DMS53 treated with DMSO at 0.1 percent for 48 hours (cell line): ENCODE results near the gene PSMB10.
"Not testable (repeated sequence)": the region's sequence is repeated elsewhere in the genome, so short reads cannot be mapped to it uniquely, and the experiment has no call there.

ENCODE experiments used
- DNase-seq: peaks from one replicate; lab custom pipeline; 2025; ENCODE audit not compliant: unreplicated experiment; lab: John Stamatoyannopoulos, UW

Gene PSMB10

DNA sequence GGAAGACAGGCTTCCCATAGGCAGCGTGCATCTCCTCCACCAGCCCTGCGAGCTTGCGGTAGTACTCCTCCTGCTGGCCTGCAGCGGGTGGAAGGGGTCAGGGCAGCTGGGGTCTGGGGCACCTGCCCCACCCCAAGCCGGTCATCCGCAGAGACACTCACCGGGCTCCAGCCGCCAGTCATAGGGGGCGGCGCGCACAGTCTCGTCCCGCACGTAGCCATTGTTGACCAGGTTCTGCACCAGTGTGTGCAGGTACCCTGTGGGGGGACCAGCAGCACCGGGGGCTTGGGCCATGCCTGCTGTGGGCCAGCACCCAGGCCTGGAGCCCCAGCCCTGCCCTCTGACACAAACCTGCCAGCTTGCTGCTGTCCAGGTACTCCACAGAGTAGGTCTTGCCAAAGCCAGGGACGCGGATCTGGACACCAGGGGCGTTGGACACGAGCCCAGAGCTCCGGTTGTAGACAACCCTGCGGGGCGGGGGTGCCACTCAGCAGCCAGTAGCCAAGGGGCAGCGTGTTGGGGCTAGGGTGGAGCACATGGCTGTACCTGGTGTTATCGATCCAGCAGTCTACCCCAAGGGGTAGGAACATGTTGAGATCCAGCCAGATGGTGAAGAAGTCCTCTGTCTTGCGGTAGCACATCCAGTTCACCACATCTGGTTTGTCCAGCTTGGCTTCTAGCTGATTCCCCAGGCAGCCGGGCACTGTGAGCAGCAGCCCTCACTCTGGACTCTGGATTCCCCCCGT, 6.0 kb upstream of the PSMB10 start:
- no peak for DNase-seq

DNA sequence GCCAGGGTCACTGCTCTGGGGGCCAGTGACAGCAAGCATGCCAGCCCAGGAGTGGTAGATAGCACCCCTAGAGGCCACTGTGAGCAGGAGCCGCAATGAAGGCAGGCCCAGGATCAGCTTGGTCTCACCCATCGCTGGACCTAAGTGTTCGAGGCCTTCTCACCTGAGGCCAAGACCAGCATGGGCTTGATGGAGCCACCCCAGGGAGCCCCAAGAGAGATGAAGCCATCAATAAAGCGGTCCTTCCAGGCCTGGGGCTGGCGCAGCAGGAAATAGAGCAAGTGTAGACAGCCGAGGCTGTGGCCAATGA, 5.5 kb upstream of the PSMB10 start:
- DNase-seq, result no peak

DNA sequence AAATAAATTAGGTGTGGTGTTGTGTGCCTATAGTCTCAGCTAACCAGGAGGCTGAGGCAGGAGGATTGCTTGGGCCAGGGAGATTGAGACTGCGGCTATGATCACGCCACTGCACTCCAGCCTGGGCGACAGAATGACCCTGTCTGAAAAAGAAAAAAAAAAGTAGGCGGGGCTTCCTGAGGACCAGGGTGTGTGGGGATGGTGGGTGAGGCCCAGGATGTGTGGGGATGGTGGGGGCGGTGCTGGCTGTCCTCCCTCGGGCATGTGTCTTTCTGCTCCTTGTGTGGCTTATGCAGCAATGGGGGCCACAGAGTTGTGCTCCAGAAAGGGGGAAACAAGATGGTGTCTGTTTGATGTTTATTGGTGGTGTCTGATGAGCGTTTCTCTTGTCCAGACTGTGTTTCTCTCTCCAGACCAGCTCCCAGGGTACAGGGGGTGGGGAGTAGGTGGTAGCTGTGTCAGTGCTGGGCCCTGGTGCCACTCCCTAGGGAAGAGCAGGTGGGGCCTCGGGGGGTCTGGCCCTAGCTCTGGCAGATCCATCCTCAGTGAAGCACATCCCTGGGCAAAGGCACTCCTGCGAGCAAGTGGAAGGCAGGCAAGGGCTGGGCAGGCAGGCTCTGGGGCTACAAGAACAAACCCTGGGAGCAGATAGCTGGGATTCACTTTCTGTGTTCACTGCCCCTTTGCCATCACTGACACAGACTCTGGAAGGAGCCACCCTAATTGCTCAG, 5.0 kb upstream of the PSMB10 start:
- no peak for DNase-seq

DNA sequence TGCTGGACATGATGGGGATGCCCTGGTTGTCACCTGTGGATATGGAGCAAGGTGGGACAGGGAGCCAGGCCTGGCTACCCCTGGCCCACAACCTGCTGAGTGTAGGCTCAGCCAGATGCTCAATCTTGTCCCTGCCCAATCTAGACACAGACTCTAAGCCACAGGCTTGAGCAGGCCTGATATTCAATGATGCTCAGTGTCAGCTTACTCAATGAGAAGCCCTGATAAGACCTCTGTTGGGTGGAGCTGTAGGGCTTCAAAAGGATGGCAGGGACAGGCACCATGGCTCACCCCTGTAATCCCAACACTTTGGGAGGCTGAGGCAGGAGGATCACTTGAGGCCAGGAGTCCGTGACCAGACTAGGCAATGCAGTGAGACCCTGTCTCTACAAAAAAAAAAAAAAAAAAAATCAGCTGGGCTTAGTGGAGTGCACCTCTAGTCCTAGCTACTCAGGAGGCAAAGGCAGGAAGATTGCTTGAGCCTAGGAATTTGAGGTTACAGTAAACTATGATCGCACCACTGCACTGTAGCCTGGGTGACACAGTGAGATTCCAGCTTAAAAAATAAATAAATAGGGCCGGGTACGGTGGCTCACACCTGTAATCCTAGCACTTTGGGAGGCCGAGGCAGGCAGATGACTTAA, 3.9 kb upstream of the PSMB10 start:
- DNase-seq, result no peak

DNA sequence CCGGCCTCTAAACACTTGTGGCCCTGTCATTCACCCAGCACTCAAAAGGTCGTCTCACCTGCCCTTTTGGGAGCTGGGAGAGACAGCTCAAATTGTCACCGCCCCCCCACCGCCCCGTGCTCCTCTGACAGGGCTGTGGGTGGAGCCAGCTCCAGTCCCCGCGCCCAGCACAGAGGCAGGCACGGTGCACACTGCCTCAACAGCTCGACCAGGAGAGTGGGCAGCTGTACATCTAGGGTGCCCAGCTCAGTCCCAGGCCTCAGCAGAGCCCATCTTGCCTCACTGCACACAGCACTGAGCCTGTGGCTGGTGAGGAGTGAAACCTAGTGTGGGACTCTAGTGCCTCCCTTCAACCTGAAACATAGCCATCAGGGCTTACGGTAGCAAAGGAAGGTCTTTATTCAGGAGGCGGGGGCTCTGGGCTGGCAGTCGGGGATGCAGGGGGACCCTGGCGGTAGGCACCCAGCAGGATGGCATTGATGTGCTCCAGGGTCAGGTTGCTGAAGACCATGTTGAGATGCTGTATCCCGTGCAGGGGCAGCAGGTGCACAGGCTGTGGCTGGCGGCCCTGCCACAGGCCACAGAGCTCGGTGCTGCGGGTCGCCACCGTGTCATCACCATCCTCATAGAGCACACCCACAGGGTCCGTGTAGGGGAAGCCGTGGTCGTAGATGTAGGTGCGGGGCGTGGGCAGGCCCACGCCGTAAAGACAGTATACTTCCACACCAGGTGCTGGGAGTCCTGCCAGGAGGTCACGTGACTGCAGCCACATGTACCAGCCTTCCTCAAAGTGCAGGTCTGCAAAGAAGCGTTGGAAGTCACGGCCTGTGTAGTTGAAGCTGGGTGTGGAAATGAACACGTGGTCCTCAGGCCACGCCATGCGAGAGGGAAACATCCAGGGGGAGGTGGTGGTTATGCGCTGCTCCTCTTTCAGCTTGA, 3.1 kb upstream of the PSMB10 start:
- DNase-seq, result no peak

DNA sequence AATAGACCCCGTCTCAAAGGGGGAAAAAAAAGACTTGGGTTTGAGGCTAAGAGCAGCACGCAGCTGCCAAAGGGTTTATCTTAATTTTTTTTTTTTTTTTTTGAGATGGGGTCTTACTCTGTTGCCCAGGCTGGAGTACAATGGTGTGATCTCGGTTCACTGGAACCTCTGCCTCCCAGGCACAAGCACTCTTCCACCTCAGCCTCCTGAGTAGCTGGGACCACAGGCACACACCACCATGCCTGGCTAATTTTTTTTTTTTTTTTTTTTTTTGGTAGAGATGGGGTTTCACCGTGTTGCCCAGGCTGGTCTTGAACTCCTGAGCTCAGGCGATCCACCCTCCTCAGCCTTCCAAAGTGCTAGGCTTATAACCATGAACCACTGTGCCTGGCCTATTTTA, 1.1 kb upstream of the PSMB10 start:
- not testable (repeated sequence) for DNase-seq

DNA sequence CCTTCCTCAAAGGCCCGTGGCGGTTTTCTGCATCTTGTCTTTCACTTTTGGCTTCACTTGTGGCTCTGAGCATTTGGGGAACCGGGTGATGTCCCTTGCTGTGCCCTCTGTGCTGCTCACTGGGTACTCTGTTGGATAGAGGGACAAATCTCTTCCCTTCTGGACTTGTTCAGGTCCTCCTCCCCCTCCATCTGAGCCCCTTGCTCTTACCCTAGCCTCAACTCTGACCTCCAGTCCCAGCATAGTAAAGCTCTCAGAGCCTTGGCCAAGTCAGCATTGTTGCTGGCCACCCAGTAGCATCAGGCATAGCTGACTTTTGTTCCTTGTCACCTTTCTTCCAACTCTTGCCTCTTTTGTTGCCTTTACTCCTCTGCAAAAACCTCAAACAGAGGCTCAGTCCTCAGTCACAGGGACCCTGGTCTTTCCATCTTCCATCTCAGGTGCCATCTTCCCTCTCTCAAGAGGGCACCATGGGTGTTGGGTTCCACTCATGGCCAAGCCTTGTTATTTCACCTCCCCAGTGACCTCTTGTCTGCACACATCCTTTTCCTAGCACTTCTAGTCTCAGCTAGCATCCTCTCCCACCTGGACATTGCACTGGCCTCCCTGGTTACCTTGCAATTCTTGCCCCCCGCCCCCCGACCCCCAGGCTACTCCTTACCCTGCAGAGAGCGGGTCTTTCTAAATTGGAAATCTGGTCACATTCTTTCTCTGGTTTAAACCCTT, 393 bp upstream of the PSMB10 start:
- DNase-seq, result no peak

DNA sequence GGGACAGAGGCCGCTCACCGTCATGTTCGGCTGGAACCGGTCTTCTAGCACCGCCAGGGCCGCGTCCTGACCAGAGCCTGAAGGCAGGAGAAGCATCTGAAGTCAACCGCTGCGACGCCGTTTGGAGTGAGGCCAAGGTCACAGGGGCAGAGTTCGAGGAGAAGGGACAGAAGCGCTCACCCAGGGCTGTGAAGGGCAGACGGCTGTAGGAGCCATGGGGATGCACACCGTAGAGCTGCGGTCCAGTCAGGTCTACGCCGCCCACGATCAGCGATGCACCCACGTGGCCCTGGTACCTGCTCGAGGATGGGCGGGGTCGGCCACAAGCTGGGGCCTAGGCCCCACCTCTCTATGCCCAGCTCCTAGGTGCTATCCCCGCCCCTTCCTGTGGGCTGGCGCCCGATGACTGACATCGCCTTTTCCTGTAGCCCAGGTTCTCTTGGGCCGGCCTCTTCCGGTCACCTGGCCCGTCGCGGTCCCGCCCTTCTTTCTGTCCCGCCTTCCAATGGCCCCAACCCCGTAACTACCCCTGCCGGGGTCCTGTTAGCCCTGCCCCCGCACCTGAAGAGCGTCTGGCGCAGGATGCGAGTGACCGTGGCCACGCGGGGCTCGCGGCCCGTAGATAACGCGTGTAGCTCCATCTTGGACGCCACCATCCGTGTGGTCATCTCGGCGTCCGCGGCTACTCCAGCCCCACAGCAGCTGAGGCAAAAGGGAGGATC, 1.1 kb downstream of the PSMB10 start:
- peak; percentile 90 for DNase-seq

DNA sequence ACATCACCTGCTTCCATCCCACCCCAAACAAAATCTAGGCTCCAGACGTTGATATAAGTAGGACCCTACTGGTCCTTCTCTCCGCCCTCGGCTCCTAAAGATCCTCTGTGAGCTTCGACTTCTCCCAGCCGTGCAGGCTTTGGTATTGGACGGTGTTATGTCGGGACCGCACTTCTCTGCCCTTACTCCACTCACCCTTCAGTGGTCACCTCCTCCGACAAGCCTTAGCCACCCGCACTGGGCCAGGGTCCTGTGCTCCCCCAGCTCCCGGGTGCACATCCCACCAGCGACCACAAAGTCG, 1.6 kb downstream of the PSMB10 start:
- DNase-seq, result no peak

DNA sequence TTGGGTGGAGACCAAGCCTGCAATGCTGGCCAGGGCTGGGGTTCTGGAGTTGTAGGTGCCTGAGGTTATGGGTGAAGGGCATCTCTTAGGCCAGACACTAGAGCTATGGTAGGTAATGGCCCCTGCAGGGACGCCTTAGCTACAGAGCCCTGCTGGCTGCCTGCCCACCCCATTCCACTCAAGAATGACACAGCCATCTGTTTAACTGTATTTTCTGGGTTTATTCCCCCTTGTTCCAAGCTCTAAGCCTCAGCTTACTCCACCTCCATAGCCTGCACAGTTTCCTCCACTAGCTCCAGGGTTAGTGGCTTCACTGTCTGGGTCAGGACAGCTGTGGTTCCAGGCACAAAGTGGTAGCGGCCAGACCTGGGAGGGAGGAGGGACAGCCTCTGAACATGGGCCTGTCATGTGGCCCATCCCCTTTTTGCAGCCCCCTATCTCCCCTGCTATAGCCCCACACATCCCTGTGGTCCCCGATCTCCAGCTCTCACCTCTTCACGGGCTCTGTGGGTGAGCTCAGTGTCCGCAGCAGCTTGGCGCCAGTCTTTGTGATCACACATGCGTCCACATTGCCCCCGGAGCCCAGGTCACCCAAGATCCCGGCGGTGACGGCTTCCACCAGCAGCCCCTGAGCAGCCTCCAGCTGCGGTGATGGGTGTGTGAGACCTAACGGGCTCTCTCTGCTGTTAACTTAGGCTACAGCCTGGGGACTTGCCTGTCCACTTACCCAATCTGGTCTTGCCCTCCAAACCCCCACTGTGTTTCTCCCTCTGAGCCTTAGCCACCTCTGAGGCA, 2.1 kb downstream of the PSMB10 start:
- no peak for DNase-seq

DNA sequence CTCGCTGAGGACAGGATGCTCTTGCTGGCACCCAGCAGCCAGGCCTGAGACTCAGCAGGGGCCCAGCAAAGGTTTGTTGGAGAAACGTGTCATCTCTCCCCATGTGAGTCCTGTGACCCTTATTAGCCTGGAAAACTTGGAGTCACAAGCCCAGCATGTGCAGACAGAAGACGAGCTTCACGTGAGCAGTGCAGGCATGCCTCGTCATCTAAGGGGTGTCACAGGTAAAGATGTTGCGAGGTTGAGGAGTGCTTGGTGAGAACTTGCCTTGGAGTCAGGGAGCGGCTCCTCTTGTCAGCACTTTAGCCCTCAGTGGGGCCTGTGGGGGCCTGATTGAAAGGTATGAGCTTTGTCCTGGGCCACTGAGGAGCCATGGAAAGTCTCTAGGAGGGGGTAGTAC, 2.8 kb downstream of the PSMB10 start:
- DNase-seq, result no peak

DNA sequence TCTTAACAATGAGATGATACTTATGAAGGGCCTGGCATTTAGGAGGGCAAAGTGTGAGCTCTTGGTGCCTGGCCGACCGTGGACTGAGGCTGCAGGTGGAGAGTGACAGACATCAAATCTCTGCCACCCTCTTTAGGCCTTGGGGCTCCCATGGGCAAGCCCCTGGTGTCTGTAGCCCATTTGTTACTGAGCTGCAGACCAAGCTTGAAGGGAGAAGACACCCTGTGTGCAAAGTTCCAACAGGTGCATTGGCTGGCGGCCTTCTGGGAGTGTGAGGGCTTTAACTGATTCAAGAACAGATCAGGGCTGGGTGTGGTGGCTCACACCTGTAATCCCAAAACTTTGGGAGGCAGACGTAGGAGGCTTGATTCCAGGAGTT, 4.2 kb downstream of the PSMB10 start:
- no peak for DNase-seq

DNA sequence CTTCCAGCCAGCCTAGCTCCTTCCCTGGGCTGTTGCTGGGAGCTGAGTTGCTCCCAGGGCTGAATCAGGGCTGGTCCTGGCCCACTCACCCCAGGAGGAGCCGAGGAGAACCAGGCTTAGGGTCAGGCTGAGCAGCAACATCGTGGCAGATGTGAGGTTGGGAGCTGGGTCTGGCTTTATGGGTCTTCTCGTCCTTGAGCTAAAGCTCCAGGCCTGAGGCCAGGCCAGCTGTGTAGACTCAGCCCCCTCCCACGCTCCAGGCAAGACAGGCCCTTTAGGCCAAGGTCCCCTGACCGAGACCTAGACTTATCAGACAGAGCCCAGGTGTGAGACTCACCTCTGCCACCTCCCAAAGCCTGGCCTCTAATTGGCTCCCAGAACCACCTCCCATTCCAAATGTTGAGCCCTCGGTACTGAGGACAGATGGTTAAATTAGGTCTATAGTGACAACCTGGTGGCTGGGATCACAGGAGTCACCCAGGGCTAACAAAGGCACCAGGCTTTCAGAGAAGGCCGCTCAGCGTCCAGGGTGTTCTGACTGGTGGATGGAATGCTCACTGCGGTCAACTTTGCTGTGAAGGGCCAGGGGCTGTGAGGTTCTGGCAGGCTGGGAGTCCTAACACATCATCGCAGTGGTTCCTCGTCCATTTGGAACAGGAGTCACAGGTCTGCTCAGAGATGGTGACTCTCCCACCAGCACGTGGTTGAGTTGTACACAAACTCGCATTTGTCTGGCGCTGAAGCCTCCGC, 4.8 kb downstream of the PSMB10 start, which contains the start of gene CTRL:
TSS of gene CTRL (minus strand) at position 151 of the 750 bp plus-strand sequence. CDS start at position 141, 10 bp downstream.
- DNase-seq, result no peak

DNA sequence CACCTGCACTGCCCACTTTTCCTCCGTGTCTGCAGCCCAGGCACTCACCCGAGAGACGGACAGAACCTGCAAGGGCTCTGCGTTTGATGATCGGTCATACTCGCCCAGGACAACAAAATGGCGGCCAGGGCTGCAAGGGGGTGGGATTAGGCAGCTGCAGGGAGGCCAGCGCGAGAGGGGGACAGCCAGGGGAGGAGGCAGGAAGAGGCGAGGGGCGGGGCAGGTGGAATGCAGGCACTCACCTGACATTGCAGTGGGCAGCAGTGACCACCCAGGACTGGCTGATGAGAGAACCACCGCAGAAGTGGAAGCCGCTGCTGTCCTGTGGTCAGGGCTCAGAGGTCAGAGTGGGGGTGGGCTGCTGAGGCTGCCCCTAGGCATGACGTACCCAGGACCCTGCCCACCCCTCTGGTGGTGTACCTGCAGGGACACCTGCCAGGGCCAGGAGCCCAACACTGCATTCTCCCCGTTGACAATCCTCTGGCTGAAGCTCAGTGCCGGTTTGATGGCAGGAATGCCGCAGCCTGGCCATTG, 5.9 kb downstream of the PSMB10 start:
- DNase-seq, result no peak

DNA sequence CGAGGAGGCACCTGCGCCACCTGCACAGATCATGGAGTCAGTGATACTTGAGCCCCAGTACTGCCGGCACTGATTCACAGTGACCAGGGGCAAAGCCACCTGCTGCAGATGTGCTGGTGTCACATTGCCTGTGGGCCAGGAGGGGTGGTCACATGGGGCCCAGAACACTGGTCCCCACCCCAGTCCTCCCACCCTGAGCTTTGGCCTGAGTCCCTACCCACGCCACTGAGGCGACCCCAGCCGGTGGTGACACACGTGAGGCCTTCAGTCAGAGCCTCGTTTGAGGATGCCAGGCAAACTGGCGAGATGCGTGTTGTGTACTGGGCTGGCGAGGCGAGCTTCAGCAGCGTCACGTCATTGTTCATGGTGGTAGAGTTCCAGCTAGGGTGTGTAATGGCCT, 6.5 kb downstream of the PSMB10 start:
- no peak for DNase-seq

DNA sequence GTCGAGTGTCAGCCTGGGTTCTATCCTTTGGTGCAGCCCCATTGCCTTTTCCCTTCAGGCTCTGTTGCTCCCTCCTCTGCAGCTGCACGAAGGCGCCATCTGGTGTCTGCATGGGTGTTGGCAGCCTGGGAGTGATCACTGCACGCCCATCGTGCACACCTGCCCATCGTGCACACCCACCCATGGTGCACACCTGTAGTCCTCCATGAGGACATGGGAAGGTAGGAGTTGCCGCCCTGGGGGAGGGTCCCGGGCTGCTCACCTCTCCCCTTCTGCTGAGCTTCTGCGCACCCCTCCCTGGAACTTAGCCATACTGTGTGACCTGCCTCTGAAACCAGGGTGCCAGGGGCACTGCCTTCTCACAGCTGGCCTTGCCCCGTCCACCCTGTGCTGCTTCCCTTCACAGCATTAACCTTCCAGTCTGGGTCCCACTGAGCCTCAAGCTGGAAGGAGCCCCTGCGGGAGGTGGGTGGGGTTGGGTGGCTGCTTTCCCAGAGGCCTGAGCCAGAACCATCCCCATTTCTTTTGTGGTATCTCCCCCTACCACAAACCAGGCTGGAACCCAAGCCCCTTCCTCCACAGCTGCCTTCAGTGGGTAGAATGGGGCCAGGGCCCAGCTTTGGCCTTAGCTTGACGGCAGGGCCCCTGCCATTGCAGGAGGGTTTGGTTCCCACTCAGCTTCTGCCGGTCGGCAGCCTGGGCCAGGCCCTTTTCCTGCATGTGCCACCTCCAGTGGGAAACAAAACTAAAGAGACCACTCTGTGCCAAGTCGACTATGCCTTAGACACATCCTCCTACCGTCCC, 7.9 kb downstream of the PSMB10 start:
- DNase-seq, result peak; percentile 36

DNA sequence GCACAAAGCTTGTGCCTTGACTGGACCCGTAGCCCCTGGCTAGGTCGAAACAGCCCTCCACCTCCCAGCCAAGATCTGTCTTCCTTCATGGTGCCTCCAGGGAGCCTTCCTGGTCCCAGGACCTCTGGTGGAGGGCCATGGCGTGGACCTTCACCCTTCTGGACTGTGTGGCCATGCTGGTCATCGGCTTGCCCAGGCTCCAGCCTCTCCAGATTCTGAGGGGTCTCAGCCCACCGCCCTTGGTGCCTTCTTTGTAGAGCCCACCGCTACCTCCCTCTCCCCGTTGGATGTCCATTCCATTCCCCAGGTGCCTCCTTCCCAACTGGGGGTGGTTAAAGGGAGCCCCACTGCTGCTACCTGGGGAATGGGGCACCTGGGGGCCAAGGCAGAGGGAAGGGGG, 8.5 kb downstream of the PSMB10 start:
- DNase-seq, result no peak
